Lower lobe of right lung (tissue), 2 donors: ENCODE results near the gene SCGB1D1. TPM values are rescaled to one million over a fixed set of nuclear protein-coding genes. Genes with fewer than 3 reads are reported as not detected.

Experiments used
- ATAC-seq, 2 donors: fragments of 200-7000 bp; cut with Tn5 transposase; one replicate each; pipeline ENCODE4 v1.9.1; 2020 to 2022; ENCODE audit warnings: mild to moderate bottlenecking in 2 of 2, moderate library complexity in 2 of 2
- DNase-seq: peaks from one replicate; pipeline ENCODE4 v3.0.0-alpha.2; 2020
- H3K27ac ChIP-seq: fragments of 200-600 bp; one replicate; pipeline ENCODE4 v1.8.0; 2022
- H3K27me3 ChIP-seq: fragments of 200-600 bp; one replicate; pipeline ENCODE4 v1.8.0; 2022; ENCODE audit warnings: low read depth
- H3K36me3 ChIP-seq: fragments of 200-600 bp; one replicate; pipeline ENCODE4 v1.8.0; 2022; ENCODE audit warnings: mild to moderate bottlenecking
- H3K4me1 ChIP-seq: fragments of 200-600 bp; one replicate; pipeline ENCODE4 v1.8.0; 2022
- H3K4me3 ChIP-seq: fragments of 200-600 bp; one replicate; pipeline ENCODE4 v1.8.0; 2022; ENCODE audit warnings: mild to moderate bottlenecking
- H3K9me3 ChIP-seq: fragments of 200-600 bp; one replicate; pipeline ENCODE4 v1.8.0; 2022
- intact Hi-C: fragments of 100-400 bp; cut with DNase I; formaldehyde crosslinking; loops from one replicate; pipeline ENCODE4 v1.11.0; 2022
- total RNA-seq: library from RNA; stranded (reverse); fragmentation: NEBNext Ultra II Directional; extraction: Animal tissue kit (Norgen Biotek cat#: 25700); gene quantifications from one replicate; pipeline ENCODE4 v1.2.1, GENCODE V29; 2021
- TF ChIP-seq, protein P1 (sequence below): fragments of 200-600 bp; IDR thresholded peaks from one replicate; pipeline ENCODE4 v1.8.0; 2022; ENCODE audit warnings: antibody characterized with exemption, mild to moderate bottlenecking
- donor health status: DM: no; HTN: yes; CAD: no; lungs with severe emphysema.

SCGB1D1 gene
- total RNA-seq, 1 donor from 2014 or later: not detected

DNA sequence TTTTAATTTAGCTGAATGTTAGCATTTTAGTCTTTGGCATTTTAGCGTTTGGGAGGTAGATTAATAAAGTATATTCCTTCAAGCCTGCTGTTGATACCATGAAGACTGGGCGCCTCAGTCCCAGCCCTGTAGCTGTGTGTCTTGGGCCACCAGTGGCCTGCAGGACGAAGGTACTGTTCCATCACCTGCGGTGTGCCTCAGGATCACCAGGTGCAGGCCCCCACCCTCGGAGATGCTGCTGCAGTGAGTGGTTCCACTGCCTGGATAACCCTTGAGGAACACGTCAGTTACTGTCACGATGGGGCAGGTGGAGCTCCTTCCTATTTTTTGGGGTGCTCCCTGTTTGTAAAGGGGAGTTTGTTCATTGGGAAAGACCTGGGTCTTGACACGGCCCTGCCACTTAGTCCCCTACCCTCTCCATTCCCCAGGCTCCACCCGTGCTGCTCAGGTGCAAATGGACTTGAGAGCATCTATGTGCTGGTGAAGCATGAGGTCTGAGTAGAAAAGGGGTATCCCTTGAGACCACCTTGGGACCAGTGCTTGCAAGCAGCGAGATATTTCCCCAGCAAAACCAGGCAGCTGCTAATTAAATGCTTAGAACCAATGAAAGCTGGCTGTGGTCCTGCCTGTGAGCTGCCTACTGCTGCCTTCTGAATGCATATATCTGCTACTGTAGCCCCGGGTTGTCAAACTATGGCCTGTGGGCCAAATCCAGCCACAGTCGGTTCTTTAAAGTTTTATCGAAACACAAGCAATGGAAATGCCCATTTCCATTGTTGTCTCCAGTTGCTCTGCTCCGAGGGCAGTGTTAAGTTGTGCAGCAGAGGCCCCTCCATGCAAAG lies 37.5 kb upstream of the SCGB1D1 start:
- Histone ChIP-seq H3K27ac (no peak overlapping the region), H3K4me1 (no peaks in the 10 kb centered on the region), H3K27me3 (no peaks in the 10 kb centered on the region), H3K4me3 (no peak overlapping the region), H3K9me3 (no peaks in the 10 kb centered on the region), H3K36me3 (peaks cover 54% of the 10 kb centered on the region)
- intact Hi-C loops: no loop called here
- ATAC-seq (no peak), DNase-seq (no peak)
- TF ChIP-seq, protein P1, sequence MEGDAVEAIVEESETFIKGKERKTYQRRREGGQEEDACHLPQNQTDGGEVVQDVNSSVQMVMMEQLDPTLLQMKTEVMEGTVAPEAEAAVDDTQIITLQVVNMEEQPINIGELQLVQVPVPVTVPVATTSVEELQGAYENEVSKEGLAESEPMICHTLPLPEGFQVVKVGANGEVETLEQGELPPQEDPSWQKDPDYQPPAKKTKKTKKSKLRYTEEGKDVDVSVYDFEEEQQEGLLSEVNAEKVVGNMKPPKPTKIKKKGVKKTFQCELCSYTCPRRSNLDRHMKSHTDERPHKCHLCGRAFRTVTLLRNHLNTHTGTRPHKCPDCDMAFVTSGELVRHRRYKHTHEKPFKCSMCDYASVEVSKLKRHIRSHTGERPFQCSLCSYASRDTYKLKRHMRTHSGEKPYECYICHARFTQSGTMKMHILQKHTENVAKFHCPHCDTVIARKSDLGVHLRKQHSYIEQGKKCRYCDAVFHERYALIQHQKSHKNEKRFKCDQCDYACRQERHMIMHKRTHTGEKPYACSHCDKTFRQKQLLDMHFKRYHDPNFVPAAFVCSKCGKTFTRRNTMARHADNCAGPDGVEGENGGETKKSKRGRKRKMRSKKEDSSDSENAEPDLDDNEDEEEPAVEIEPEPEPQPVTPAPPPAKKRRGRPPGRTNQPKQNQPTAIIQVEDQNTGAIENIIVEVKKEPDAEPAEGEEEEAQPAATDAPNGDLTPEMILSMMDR: no peak

DNA sequence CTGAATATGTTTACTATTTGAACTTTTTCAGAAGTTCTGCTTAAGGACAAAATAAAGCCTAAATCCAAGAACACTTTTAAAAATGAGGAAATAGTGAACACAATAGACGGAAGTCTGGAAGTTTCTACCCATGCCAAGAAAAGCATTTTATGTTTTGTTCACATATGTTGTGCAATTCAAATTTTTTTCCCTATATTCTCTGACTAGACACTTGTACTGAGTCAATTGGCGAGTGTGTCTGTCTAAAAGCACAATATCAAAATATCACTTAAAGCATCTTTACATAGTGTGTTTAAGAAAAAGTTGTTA lies 37.0 kb upstream of the SCGB1D1 start:
- Histone ChIP-seq H3K4me3 (no peak overlapping the region), H3K27me3 (no peaks in the 10 kb centered on the region), H3K4me1 (no peaks in the 10 kb centered on the region), H3K27ac (no peak overlapping the region), H3K9me3 (no peaks in the 10 kb centered on the region), H3K36me3 (peaks cover 48% of the 10 kb centered on the region)
- TF ChIP-seq, protein P1: no peak
- intact Hi-C loops: no loop called here
- DNase-seq (no peak), ATAC-seq (no peak)

DNA sequence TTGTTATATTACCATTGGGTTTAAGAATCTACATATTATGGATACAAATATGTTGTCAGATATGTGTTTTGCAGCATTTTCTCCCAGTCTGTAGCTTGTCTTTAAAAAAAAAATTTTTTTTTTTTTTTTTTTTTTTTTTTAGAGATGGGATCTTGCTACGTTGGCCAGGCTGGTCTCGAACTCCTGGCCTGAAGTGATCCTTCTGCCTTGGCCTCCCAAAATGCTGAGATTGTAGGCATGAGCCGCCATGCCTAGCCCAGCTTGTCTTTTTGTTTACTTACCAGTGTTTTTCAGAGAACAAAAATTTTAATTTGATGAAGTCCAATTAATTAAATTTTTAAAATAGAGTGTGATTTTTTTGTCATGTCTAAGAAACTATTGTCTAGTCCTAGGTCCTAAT lies 36.4 kb upstream of the SCGB1D1 start:
- H3K36me3 ChIP-seq: peaks cover 42% of the 10 kb centered on the region
- no peak overlapping the region for H3K4me3 ChIP-seq
- DNase-seq (no peak), ATAC-seq (no peak)
- intact Hi-C loops: no loop called here
- TF ChIP-seq, protein P1: no peak
- no peaks in the 10 kb centered on the region for H3K9me3 ChIP-seq
- H3K27me3 ChIP-seq: no peaks in the 10 kb centered on the region
- H3K4me1 ChIP-seq: no peaks in the 10 kb centered on the region
- H3K27ac ChIP-seq: no peak overlapping the region

DNA sequence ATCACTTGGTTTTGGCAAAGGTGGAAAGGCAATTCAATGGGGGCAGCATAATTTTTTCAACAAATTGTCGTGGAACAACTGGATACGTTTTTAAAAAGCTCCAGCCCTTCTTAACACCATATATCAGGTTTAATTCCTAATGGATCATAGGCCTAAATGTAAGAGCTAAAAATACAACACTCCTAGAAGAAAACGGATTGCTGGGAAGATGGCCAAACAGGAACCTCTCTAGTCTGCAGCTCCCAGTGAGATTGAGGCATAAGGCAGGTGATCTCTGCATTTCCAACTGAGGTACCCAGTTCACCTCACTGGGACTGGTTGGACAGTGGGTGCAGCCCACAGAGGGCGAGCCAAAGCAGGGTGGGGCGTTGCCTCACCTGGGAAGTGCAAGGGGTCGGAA lies 32.4 kb upstream of the SCGB1D1 start:
- H3K4me3 ChIP-seq: no peak overlapping the region
- ATAC-seq (no peak), DNase-seq (no peak)
- no peaks in the 10 kb centered on the region for H3K4me1 ChIP-seq
- TF ChIP-seq, protein P1: no peak
- no peaks in the 10 kb centered on the region for H3K9me3 ChIP-seq
- no peak overlapping the region for H3K27ac ChIP-seq
- H3K27me3 ChIP-seq: no peaks in the 10 kb centered on the region
- intact Hi-C loops: no loop called here
- H3K36me3 ChIP-seq: peaks cover 2% of the 10 kb centered on the region

GRCh38 chr11:62166371-62166770 lies 23.6 kb upstream of the SCGB1D1 start:
- Histone ChIP-seq H3K27ac (no peak overlapping the region), H3K36me3 (no peaks in the 10 kb centered on the region), H3K27me3 (peaks cover 28% of the 10 kb centered on the region), H3K9me3 (no peaks in the 10 kb centered on the region), H3K4me1 (peaks cover 8% of the 10 kb centered on the region), H3K4me3 (no peak overlapping the region)
- intact Hi-C loops: no loop called here
- TF ChIP-seq, protein P1: no peak
- no peak for DNase-seq
- no peak for ATAC-seq
